ENCODE data around the gene TREML4.

TREML4 gene

DNA sequence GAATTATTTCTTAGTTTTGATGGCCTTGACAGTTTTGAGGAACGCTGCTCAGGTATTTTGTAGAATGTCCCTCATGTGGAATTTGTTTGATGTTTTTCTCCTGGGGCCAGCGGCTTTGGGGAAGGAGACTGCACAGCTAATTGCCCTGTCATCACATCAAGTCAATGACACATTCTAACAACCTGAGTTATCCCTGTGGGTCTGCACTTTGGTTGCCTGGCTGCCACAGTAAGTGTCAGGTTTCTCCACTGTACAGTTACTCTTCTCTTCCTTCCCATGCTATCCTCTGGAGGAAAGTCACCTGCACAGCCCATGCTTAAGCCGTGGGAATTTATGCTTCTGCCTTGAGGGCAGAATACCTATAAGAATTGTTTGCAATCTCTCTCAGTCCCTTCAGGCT lies 1.4 kb upstream of the TREML4 start:
- Histone ChIP-seq H3K27me3 (peaks cover 22% of the 10 kb centered on the region), H3K36me3 (no peaks in the 10 kb centered on the region), H3K4me3 (ENCODE audit: low read depth, low read length) (no peak overlapping the region), H3K4me1 (no peaks in the 10 kb centered on the region), H3K9me3 (no peaks in the 10 kb centered on the region)
- TF ChIP-seq, protein P1, sequence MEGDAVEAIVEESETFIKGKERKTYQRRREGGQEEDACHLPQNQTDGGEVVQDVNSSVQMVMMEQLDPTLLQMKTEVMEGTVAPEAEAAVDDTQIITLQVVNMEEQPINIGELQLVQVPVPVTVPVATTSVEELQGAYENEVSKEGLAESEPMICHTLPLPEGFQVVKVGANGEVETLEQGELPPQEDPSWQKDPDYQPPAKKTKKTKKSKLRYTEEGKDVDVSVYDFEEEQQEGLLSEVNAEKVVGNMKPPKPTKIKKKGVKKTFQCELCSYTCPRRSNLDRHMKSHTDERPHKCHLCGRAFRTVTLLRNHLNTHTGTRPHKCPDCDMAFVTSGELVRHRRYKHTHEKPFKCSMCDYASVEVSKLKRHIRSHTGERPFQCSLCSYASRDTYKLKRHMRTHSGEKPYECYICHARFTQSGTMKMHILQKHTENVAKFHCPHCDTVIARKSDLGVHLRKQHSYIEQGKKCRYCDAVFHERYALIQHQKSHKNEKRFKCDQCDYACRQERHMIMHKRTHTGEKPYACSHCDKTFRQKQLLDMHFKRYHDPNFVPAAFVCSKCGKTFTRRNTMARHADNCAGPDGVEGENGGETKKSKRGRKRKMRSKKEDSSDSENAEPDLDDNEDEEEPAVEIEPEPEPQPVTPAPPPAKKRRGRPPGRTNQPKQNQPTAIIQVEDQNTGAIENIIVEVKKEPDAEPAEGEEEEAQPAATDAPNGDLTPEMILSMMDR (IDR thresholded peaks at IDR 0.05; ENCODE audit: low read depth, low read length): no peak
- DNase-seq: no peak

DNA sequence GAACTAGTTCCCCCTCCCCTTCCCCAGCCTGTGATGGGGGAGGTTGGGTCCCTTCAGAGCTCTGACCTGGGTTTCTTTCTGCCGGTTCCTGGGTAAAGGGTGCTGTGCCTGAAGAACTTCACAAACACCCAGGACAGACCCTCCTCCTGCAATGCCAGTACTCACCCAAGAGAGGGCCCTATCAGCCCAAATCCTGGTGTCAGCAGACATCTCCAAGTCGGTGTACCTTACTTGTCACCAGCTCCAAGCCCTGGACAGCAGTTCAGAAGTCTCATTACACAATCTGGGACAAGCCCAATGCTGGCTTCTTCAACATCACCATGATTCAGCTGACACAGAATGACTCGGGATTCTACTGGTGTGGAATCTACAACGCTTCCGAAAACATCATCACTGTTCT lies 467 bp downstream of the TREML4 start:
- Histone ChIP-seq H3K4me1 (no peaks in the 10 kb centered on the region), H3K36me3 (no peaks in the 10 kb centered on the region), H3K27me3 (peaks cover 26% of the 10 kb centered on the region), H3K9me3 (no peaks in the 10 kb centered on the region), H3K4me3 (ENCODE audit: low read depth, low read length) (no peak overlapping the region)
- TF ChIP-seq, protein P1 (IDR thresholded peaks at IDR 0.05; ENCODE audit: low read depth, low read length): no peak
- DNase-seq: no peak

DNA sequence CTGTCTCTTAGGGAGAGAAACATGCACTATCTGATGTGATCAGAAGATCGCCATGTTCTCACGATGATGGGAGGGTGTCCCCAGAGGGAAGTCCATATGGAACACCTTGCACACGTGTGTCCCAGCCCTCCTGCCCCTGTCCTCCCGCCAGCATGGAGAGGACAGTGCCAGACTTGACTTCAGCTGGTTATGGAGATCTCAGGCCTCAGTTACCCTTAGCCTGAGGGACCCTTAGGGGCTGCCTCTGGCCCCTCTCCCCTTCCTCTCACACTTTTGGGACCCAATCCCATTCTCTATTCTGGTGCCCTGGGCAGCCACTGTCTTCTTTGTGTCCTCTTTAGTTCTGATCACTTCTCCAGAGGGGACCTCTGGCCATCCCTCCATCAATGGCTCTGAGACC lies 1.6 kb downstream of the TREML4 start:
- DNase-seq: no peak
- H3K27me3 ChIP-seq: peaks cover 26% of the 10 kb centered on the region
- no peaks in the 10 kb centered on the region for H3K4me1 ChIP-seq
- H3K9me3 ChIP-seq: no peaks in the 10 kb centered on the region
- TF ChIP-seq, protein P1 (IDR thresholded peaks at IDR 0.05; ENCODE audit: low read depth, low read length): no peak
- H3K36me3 ChIP-seq: no peaks in the 10 kb centered on the region
- no peak overlapping the region for H3K4me3 ChIP-seq (ENCODE audit: low read depth, low read length)

DNA sequence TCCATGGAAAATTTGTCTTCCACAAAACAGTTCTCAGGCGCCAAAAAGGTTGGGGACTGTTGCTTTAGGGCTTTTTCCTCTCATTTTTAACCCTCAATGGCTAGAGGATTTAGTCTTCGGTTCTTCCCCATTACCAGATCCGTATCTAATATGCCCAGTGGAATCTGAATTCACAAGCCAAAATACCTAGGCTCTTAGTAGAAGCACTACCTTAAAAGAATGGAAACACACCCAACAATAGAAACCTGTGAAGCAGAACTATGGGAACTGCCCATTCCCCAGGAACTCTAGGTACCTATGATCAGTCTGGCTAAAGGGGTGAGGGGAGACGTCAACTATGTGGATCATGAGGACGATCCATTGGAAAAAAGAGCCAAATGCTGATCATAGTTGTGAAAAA lies 3.1 kb downstream of the TREML4 start:
- no peak overlapping the region for H3K4me3 ChIP-seq (ENCODE audit: low read depth, low read length)
- no peak for DNase-seq
- TF ChIP-seq, protein P1 (IDR thresholded peaks at IDR 0.05; ENCODE audit: low read depth, low read length): no peak
- peaks cover 25% of the 10 kb centered on the region for H3K27me3 ChIP-seq
- no peaks in the 10 kb centered on the region for H3K36me3 ChIP-seq
- H3K4me1 ChIP-seq: no peaks in the 10 kb centered on the region
- H3K9me3 ChIP-seq: no peaks in the 10 kb centered on the region

DNA sequence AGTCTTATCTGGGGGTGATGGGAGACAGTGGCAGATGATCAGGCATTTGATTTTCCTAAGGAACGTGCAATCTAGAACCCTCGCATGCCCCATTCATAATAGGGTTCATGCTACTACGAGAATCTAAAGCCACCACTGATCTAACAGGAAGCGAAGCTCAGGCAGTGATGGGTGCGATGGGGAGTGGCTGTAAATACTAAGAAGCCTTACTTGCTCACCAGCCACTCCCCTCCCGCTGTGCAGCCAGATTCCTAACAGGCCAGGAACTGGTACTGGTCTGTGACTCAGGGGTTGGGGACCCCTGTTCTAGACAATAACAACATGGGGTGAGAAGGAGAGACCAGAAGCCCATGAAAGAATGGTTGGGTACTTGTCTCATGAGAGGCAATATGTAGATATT lies 4.5 kb downstream of the TREML4 start:
- Histone ChIP-seq H3K27me3 (peaks cover 24% of the 10 kb centered on the region), H3K4me3 (ENCODE audit: low read depth, low read length) (no peak overlapping the region), H3K36me3 (no peaks in the 10 kb centered on the region), H3K9me3 (no peaks in the 10 kb centered on the region), H3K4me1 (no peaks in the 10 kb centered on the region)
- DNase-seq: no peak
- TF ChIP-seq, protein P1 (IDR thresholded peaks at IDR 0.05; ENCODE audit: low read depth, low read length): no peak

DNA sequence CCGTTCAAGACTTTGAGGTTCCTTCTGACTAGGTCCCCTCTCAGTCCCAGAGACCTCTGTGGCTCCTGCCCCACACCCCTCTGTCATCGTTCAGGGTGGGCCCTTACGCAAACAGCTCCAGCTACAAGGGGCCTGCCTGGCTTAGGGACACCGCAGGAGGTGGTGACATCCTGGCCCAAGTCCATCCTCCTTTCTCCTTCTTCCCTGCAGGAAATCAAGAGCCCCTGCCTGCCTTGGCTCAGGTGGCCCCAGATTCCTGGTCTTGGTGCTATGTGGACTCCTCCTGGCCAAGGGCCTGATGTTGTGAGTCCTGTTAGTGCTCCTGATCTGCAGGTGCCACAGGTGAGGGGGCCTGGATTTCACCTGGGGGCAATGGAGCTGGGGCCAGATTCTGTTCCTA lies 8.1 kb downstream of the TREML4 start:
- Histone ChIP-seq H3K4me1 (no peaks in the 10 kb centered on the region), H3K27me3 (peaks cover 52% of the 10 kb centered on the region), H3K4me3 (ENCODE audit: low read depth, low read length) (no peak overlapping the region), H3K9me3 (no peaks in the 10 kb centered on the region), H3K36me3 (no peaks in the 10 kb centered on the region)
- TF ChIP-seq, protein P1 (IDR thresholded peaks at IDR 0.05; ENCODE audit: low read depth, low read length): no peak
- no peak for DNase-seq

Data from BE2C (cell line).